ENCODE results near the gene SFXN2.

- TF ChIP-seq, protein P1, sequence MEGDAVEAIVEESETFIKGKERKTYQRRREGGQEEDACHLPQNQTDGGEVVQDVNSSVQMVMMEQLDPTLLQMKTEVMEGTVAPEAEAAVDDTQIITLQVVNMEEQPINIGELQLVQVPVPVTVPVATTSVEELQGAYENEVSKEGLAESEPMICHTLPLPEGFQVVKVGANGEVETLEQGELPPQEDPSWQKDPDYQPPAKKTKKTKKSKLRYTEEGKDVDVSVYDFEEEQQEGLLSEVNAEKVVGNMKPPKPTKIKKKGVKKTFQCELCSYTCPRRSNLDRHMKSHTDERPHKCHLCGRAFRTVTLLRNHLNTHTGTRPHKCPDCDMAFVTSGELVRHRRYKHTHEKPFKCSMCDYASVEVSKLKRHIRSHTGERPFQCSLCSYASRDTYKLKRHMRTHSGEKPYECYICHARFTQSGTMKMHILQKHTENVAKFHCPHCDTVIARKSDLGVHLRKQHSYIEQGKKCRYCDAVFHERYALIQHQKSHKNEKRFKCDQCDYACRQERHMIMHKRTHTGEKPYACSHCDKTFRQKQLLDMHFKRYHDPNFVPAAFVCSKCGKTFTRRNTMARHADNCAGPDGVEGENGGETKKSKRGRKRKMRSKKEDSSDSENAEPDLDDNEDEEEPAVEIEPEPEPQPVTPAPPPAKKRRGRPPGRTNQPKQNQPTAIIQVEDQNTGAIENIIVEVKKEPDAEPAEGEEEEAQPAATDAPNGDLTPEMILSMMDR (IDR thresholded peaks at IDR 0.05): no peak
- TF ChIP-seq POLR2A (IDR thresholded peaks at IDR 0.05; ENCODE audit: low read depth) (no peak), EP300 (IDR thresholded peaks at IDR 0.05) (no peak)
Measured at GRCh38 chr10:102743078-102743587, 28.7 kb downstream of the SFXN2 start.
